ENCODE data around the gene KCNN3.

The KCNN3 gene

DNA sequence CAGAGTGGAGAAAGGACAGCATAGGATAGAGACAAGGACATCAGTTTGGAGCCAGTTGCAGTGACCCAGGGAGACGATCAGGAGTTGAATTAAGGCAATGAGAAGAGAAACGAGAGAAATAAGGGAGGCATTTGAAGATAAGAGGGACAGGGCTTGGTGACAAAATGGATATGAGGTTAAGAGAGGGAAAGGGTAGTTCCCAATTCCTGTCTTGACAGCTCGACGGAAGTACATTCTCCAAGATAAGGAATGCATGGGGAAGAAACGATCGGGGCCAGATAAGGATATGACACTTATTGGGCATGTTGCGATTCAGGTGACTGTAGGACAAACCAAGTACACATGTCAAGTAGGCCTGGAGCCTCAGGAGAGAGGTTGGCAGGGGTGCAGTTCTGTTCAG, 18.7 kb upstream of the KCNN3 start:
- no peak for DNase-seq
- TF ChIP-seq POLR2A (IDR thresholded peaks at IDR 0.05; ENCODE audit: low read length) (no peak), GATA1 (IDR thresholded peaks at IDR 0.05; ENCODE audit: low read depth, low read length) (no peak)

GRCh38 chr1:154886281-154887015, 16.4 kb upstream of the KCNN3 start:
- TF ChIP-seq GATA1 (IDR thresholded peaks at IDR 0.05; ENCODE audit: low read depth, low read length): no peak
- no peak for TF ChIP-seq POLR2A (IDR thresholded peaks at IDR 0.05; ENCODE audit: low read length)
- no peak for DNase-seq

DNA sequence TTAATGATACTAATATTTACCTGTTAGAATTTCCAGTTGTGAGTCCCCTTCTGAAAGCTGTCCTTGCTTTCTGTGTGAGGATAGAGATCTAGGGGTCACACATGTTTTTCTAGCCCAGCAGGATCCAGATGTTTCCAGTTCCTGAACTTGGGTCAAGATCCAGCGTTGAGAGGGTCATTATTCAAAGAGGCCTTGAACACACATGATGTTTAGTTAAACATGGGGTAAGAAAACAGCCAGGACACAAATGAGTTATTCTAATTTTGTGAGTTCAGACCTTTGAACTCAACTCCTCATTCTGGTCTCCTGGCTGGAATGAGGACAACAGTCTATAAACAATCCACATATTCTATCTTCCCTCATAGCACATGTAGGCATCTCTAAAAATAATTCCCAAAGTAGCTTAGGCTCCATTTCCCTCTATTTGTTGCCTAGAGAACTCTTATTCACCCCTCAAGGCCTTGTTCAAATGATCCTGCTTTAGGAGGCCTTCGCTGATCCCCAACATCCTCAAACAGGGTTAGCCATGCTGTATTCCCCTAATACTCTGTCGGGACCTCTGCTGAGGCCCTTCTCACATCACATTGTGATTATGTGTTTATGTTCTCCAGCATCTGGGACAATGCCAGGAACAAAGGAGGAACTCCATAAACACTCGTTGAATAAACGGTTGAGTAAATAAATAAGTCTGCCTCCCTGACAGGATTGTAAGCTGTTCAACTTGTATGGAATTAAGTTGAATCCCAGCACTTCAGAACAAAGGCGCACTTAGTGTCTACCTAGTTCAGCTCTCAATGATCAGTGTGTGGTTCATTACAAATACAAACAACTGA, 15.0 kb upstream of the KCNN3 start:
- TF ChIP-seq GATA1 (IDR thresholded peaks at IDR 0.05; ENCODE audit: low read depth, low read length) (no peak), POLR2A (IDR thresholded peaks at IDR 0.05; ENCODE audit: low read length) (no peak)
- no peak for DNase-seq

GRCh38 chr1:154883919-154884868, 14.1 kb upstream of the KCNN3 start:
- DNase-seq: peak; percentile 72 to 89

GRCh38 chr1:154881820-154882535, 11.9 kb upstream of the KCNN3 start:
- no peak for DNase-seq
- TF ChIP-seq GATA1 (IDR thresholded peaks at IDR 0.05; ENCODE audit: low read depth, low read length) (no peak), POLR2A (IDR thresholded peaks at IDR 0.05; ENCODE audit: low read length) (no peak)

More at GRCh38 chr1:154883919-154884868, 14.1 kb upstream of the KCNN3 start:
- peak; percentile 52 for TF ChIP-seq GATA1 (IDR thresholded peaks at IDR 0.05; ENCODE audit: low read depth, low read length)
- no peak for TF ChIP-seq POLR2A (IDR thresholded peaks at IDR 0.05; ENCODE audit: low read length)

GRCh38 chr1:154880671-154881070, 10.6 kb upstream of the KCNN3 start:
- DNase-seq: no peak
- TF ChIP-seq POLR2A (IDR thresholded peaks at IDR 0.05; ENCODE audit: low read length) (no peak), GATA1 (IDR thresholded peaks at IDR 0.05; ENCODE audit: low read depth, low read length) (no peak)

DNA sequence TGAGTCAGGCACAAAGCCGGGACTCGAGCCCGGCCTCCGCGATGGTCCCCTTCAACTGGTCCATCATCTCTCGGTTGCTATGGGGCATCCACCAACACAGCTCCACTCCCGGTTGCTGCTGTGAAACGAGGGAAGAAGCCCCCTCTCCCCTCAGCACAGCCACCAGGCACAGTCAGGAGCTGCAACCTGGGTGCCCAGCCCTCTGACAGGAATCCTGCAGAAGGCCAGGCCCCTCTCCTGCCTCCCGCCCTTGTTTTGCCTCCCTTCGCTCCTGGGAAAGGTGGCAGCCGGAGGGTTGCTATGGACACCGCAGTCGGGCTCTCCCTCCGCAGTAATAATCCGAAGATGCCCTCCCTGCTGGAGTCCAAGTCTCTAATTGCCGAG, 8.9 kb upstream of the KCNN3 start:
- TF ChIP-seq POLR2A (IDR thresholded peaks at IDR 0.05; ENCODE audit: low read length): no peak
- TF ChIP-seq GATA1 (IDR thresholded peaks at IDR 0.05; ENCODE audit: low read depth, low read length): no peak
- no peak for DNase-seq

DNA sequence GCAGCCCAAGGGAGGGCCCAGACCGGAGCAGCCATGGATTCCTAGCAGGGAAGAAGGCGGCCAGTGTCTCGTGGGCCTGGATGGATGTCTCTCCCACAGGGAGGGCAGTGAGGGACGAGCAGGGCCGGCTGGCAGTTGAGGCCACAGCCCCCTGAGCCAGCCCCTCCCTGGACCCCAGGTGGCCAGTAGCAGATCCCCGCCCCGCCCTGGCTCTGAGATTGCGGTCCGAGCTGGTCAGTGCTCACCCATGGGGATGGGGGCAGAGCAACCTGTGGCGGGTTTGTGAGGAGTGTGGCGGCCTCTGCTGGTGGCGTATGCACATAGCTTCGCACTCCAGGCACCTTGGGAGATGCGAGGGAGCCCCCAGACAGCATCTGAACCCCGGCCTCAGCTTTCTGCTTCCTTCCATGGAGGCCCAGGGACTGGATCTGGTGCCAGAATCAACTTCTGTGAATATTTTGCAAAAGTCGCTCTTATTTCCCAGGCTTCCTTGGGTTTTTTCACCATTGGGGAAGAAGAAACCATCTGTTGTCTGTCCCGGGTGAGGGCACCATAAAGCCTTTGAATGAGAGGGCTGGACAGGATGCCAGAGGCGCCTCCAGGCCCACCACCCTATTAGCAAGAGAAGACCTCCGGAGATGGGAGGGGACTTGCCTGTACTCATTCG, 8.4 kb upstream of the KCNN3 start:
- peak; percentile 59 to 79 for DNase-seq

DNA sequence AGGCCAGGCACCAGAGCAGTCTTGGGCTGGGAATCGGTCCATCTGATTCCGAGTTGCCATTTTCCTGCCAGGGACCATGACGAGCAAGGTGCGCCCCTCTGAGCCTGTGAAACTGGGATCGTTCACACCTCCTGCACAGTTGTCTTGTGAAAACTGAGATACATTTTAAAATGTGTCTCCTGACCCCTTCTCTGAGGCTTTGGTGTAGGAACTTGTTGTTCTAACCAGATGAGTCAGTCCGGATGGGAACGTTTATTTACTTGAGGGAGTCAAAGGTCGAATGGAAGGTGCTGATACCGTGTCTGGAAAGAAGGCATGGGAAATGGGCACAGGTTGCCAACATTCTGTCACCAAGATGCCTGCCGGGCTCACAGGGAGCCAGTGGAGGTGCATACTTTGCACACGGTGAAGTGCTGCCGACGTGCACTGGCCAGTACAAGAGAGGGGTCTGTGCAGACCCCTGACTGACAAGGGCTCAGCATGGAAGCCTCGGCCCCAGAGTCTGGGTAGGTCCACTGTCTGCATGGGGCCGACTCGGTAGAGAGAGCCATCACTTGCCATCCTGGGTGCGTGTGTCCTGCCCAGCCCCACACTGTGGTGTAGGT, 7.4 kb upstream of the KCNN3 start:
- TF ChIP-seq POLR2A (IDR thresholded peaks at IDR 0.05; ENCODE audit: low read length) (no peak), GATA1 (IDR thresholded peaks at IDR 0.05; ENCODE audit: low read depth, low read length) (no peak)
- DNase-seq: no peak

More for the DNA sequence above, 8.4 kb upstream of the KCNN3 start:
- TF ChIP-seq POLR2A (IDR thresholded peaks at IDR 0.05; ENCODE audit: low read length) (no peak), GATA1 (IDR thresholded peaks at IDR 0.05; ENCODE audit: low read depth, low read length) (no peak)

DNA sequence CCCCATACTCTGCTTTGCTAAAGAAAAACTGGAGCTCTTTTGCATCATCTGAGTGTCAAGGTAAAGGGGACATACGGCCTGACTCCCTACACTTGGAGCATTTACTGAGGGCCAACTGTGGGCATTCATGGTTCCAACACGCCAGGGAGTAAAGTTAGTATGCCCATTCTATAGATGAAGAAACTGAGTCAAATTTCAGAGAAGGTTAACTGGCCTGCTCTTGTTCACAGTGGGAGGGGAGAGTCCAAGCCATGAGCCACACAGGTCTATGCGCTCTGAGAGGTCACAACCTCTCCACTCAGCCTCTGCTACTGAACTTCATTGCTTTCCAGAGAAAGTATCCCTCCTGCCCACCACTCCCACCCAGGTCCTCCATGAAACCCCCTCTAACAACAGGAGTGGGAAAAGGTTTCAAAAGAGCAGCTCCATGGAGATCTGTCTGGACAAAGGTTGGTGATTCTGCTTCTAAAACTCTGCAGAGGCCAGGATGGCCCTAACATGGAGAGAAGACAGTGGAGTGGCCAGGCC, 6.8 kb upstream of the KCNN3 start:
- TF ChIP-seq GATA1 (IDR thresholded peaks at IDR 0.05; ENCODE audit: low read depth, low read length) (no peak), POLR2A (IDR thresholded peaks at IDR 0.05; ENCODE audit: low read length) (no peak)
- no peak for DNase-seq

DNA sequence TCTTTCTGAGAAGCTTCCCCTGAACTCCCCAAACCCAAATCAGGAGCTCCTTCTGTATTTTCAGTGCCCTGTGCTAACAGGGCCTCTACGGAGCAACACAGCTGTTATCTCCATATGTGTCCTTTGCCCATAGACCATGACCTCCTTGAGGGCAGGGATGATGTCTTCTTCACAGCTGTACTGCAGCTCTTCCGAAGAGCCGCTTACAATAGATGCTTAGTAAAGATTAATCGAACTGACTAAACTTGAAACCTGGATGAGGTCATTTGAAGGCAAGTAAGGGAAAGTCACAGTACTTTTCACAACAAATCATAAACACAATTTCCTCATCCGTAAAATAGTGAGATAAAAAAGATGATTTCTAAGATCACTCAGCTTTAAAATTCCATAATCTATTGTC, 4.4 kb upstream of the KCNN3 start:
- no peak for TF ChIP-seq POLR2A (IDR thresholded peaks at IDR 0.05; ENCODE audit: low read length)
- TF ChIP-seq GATA1 (IDR thresholded peaks at IDR 0.05; ENCODE audit: low read depth, low read length): no peak
- no peak for DNase-seq
